Measurements from ENCODE around the gene FLII. TPM values are rescaled to one million over a fixed set of nuclear protein-coding genes. Genes with fewer than 3 reads are reported as not detected.

FLII gene
- total and polyA plus RNA-seq, 2 experiments from 2014 or later: 175 to 373 TPM

DNA sequence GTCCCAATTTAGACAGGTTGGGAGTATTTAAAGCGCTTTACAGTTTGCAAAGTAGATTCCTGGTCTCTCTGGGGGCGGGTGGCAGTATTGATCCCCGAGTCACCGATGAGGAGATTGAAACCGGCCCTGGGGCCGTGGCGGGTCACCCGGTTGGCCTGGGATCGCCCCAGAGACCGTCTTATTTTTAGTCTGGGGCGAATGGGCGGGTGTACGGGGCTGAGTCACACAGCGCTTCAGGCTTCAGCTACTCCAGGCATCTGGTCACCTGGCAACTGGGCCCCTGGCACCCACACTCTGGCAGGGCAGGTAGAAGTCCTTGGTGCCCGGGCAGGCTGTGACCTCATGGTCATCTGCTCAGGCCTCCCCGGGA, 2.6 kb upstream of the FLII start:
- peak overlapping the region; percentile 96 for H2AFZ ChIP-seq
- H3K27ac Mint-ChIP-seq: peak overlapping the region; percentile 80; the same call in 1 of the 2 replicates

More for the DNA sequence above, 2.6 kb upstream of the FLII start:
- H3K4me3 ChIP-seq: peak overlapping the region; percentile 97
- H3K27me3 ChIP-seq (ENCODE audit: insufficient read depth): no peaks in the 10 kb centered on the region
- H3K4me2 ChIP-seq: peak overlapping the region; percentile 99
- Mint-ChIP-seq H3K4me1 (peaks cover 29% of the 10 kb centered on the region), H3K36me3 (ENCODE audit: low read depth) (peaks cover 12% of the 10 kb centered on the region), H3K4me3 (peak overlapping the region; percentile 81), H3K9me3 (no peaks in the 10 kb centered on the region), H3K27me3 (ENCODE audit: insufficient read depth, low read depth, poor library complexity) (peaks cover 4% of the 10 kb centered on the region)
- H4K20me1 ChIP-seq (replicated peaks; ENCODE audit: insufficient read depth): no peaks in the 10 kb centered on the region; the same call in none of the 2 replicates
- peaks cover 14% of the 10 kb centered on the region for H3F3A ChIP-seq (replicated peaks; ENCODE audit: low read depth)
- DNase-seq (ENCODE audit: low spot score) (peak; percentile 53), ATAC-seq (peak; percentile 1)
- peaks cover 20% of the 10 kb centered on the region for H3K4me1 ChIP-seq (ENCODE audit: insufficient read depth)
- TF ChIP-seq ZNF114 (CRISPR knock-in tag; IDR thresholded peaks at IDR 0.05) (no peak), EZH2 (IDR thresholded peaks at IDR 0.05; ENCODE audit: low read depth, unreplicated experiment) (no peak), POLR2AphosphoS5 (IDR thresholded peaks at IDR 0.05; ENCODE audit: low read depth) (no peak), NANOG (IDR thresholded peaks at IDR 0.05; ENCODE audit: borderline replicate concordance) (no peak), STAT1 (IDR thresholded peaks at IDR 0.05; ENCODE audit: unreplicated experiment) (no peak), CREB1 (CRISPR knock-in tag; IDR thresholded peaks at IDR 0.05; ENCODE audit: low read depth) (no peak), JUNB (IDR thresholded peaks at IDR 0.05; ENCODE audit: unreplicated experiment) (no peak), ZNF331 (CRISPR knock-in tag; IDR thresholded peaks at IDR 0.05; ENCODE audit: low read depth) (no peak), EZH2phosphoT487 (IDR thresholded peaks at IDR 0.05; ENCODE audit: unreplicated experiment) (no peak)
- TF ChIP-seq, protein P1, sequence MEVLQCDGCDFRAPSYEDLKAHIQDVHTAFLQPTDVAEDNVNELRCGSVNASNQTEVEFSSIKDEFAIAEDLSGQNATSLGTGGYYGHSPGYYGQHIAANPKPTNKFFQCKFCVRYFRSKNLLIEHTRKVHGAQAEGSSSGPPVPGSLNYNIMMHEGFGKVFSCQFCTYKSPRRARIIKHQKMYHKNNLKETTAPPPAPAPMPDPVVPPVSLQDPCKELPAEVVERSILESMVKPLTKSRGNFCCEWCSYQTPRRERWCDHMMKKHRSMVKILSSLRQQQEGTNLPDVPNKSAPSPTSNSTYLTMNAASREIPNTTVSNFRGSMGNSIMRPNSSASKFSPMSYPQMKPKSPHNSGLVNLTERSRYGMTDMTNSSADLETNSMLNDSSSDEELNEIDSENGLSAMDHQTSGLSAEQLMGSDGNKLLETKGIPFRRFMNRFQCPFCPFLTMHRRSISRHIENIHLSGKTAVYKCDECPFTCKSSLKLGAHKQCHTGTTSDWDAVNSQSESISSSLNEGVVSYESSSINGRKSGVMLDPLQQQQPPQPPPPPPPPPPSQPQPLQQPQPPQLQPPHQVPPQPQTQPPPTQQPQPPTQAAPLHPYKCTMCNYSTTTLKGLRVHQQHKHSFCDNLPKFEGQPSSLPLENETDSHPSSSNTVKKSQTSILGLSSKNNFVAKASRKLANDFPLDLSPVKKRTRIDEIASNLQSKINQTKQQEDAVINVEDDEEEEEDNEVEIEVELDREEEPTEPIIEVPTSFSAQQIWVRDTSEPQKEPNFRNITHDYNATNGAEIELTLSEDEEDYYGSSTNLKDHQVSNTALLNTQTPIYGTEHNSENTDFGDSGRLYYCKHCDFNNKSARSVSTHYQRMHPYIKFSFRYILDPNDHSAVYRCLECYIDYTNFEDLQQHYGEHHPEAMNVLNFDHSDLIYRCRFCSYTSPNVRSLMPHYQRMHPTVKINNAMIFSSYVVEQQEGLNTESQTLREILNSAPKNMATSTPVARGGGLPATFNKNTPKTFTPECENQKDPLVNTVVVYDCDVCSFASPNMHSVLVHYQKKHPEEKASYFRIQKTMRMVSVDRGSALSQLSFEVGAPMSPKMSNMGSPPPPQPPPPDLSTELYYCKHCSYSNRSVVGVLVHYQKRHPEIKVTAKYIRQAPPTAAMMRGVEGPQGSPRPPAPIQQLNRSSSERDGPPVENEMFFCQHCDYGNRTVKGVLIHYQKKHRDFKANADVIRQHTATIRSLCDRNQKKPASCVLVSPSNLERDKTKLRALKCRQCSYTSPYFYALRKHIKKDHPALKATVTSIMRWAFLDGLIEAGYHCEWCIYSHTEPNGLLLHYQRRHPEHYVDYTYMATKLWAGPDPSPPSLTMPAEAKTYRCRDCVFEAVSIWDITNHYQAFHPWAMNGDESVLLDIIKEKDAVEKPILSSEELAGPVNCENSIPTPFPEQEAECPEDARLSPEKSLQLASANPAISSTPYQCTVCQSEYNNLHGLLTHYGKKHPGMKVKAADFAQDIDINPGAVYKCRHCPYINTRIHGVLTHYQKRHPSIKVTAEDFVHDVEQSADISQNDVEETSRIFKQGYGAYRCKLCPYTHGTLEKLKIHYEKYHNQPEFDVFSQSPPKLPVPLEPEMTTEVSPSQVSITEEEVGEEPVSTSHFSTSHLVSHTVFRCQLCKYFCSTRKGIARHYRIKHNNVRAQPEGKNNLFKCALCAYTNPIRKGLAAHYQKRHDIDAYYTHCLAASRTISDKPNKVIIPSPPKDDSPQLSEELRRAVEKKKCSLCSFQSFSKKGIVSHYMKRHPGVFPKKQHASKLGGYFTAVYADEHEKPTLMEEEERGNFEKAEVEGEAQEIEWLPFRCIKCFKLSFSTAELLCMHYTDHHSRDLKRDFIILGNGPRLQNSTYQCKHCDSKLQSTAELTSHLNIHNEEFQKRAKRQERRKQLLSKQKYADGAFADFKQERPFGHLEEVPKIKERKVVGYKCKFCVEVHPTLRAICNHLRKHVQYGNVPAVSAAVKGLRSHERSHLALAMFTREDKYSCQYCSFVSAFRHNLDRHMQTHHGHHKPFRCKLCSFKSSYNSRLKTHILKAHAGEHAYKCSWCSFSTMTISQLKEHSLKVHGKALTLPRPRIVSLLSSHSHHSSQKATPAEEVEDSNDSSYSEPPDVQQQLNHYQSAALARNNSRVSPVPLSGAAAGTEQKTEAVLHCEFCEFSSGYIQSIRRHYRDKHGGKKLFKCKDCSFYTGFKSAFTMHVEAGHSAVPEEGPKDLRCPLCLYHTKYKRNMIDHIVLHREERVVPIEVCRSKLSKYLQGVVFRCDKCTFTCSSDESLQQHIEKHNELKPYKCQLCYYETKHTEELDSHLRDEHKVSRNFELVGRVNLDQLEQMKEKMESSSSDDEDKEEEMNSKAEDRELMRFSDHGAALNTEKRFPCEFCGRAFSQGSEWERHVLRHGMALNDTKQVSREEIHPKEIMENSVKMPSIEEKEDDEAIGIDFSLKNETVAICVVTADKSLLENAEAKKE (CRISPR knock-in tag; IDR thresholded peaks at IDR 0.05): no peak
- TF ChIP-seq, protein P2, sequence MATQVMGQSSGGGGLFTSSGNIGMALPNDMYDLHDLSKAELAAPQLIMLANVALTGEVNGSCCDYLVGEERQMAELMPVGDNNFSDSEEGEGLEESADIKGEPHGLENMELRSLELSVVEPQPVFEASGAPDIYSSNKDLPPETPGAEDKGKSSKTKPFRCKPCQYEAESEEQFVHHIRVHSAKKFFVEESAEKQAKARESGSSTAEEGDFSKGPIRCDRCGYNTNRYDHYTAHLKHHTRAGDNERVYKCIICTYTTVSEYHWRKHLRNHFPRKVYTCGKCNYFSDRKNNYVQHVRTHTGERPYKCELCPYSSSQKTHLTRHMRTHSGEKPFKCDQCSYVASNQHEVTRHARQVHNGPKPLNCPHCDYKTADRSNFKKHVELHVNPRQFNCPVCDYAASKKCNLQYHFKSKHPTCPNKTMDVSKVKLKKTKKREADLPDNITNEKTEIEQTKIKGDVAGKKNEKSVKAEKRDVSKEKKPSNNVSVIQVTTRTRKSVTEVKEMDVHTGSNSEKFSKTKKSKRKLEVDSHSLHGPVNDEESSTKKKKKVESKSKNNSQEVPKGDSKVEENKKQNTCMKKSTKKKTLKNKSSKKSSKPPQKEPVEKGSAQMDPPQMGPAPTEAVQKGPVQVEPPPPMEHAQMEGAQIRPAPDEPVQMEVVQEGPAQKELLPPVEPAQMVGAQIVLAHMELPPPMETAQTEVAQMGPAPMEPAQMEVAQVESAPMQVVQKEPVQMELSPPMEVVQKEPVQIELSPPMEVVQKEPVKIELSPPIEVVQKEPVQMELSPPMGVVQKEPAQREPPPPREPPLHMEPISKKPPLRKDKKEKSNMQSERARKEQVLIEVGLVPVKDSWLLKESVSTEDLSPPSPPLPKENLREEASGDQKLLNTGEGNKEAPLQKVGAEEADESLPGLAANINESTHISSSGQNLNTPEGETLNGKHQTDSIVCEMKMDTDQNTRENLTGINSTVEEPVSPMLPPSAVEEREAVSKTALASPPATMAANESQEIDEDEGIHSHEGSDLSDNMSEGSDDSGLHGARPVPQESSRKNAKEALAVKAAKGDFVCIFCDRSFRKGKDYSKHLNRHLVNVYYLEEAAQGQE (IDR thresholded peaks at IDR 0.05; ENCODE audit: unreplicated experiment): no peak
- TF ChIP-seq, protein P3, sequence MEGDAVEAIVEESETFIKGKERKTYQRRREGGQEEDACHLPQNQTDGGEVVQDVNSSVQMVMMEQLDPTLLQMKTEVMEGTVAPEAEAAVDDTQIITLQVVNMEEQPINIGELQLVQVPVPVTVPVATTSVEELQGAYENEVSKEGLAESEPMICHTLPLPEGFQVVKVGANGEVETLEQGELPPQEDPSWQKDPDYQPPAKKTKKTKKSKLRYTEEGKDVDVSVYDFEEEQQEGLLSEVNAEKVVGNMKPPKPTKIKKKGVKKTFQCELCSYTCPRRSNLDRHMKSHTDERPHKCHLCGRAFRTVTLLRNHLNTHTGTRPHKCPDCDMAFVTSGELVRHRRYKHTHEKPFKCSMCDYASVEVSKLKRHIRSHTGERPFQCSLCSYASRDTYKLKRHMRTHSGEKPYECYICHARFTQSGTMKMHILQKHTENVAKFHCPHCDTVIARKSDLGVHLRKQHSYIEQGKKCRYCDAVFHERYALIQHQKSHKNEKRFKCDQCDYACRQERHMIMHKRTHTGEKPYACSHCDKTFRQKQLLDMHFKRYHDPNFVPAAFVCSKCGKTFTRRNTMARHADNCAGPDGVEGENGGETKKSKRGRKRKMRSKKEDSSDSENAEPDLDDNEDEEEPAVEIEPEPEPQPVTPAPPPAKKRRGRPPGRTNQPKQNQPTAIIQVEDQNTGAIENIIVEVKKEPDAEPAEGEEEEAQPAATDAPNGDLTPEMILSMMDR (conservative IDR thresholded peaks at IDR 0.05; ENCODE audit: low read depth in 2 of 2): no peak
- TF ChIP-seq, protein P4, sequence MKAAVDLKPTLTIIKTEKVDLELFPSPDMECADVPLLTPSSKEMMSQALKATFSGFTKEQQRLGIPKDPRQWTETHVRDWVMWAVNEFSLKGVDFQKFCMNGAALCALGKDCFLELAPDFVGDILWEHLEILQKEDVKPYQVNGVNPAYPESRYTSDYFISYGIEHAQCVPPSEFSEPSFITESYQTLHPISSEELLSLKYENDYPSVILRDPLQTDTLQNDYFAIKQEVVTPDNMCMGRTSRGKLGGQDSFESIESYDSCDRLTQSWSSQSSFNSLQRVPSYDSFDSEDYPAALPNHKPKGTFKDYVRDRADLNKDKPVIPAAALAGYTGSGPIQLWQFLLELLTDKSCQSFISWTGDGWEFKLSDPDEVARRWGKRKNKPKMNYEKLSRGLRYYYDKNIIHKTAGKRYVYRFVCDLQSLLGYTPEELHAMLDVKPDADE (IDR thresholded peaks at IDR 0.05): no peak
- H3K27ac ChIP-seq (ENCODE audit: low read depth): peak overlapping the region; percentile 94
- no peaks in the 10 kb centered on the region for H3K9me2 ChIP-seq (ENCODE audit: insufficient read depth)
- peaks cover 25% of the 10 kb centered on the region for H3K79me2 ChIP-seq (replicated peaks; ENCODE audit: insufficient read depth)
- H3K36me3 ChIP-seq (ENCODE audit: insufficient read depth): no peaks in the 10 kb centered on the region; the same call in 1 of the 2 replicates
